GM21786 (cell line): ENCODE measurements around the gene DDA1.
"Not testable (repeated sequence)": the region's sequence is repeated elsewhere in the genome, so short reads cannot be mapped to it uniquely, and the experiment has no call there.

ENCODE experiments used
- ATAC-seq: cut with Tn5 transposase; IDR thresholded peaks from one replicate; pipeline ENCODE4 v1.9.1; 2021; ENCODE audit not compliant: unreplicated experiment

Gene DDA1

DNA sequence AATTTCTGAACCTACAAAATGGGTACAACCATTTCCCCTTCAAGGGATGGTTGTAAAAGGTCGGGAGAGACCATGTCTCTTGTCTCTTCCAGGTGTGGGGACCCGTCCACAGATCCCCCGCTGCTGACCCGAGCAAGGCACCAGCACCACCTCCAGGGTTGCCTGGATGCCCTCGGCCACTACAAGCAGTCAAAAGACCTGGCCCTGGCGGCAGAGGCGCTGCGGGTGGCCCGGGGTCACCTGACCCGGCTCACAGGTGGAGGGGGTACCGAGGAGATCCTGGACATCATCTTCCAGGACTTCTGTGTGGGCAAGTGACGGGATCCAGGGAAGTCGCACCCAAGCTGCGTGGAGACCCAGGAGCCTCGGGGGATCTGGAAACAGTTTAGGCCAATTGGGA, 32.0 kb downstream of the DDA1 start:
- no peak for ATAC-seq

DNA sequence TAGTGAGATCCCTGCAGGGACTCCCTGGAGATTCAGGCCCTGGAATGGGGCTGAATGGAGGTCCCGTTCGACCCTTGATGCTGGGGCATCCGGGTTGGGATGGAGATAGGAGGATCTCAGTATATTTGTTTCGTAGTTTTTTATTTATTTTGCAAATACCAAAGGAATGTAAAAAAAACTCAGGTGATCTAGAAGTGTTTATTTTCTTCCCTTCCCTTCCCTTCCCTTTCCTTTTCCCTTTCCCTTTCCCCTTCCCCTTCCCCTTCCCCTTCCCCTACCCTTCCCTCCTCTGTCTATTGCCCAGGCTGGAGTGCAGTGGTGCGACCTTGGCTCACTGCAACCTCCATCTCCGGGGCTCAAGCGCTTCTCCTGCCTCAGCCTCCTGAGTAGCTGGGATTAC, 32.5 kb downstream of the DDA1 start:
- no peak for ATAC-seq

DNA sequence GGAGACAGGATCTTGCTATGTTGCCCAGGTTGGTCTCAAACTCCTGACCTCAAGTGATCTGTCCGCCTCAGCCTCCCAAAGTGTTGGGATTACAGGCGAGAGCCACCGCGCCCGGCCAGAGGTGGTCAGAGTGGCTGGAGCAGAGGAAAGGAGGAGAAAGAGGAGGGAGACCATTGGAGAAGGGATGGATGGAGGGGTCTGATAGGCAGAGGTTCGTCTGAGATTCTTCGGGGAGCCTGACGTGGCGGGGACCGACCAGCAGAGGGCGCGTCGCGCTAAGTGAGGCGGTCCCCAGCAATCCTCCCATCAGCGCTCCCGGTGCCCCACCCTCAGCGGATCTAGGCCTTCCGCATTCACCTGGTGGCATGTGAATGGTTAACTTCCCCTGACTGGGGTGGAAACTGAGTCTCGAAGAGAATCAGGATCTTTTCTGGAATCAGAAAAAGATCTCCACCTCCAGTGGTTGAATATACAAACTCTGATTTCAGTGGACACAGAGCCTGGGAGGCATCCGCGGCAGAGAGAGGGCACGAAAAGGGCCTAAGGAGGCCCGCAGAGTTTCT, 36.8 kb downstream of the DDA1 start:
- ATAC-seq = no peak

DNA sequence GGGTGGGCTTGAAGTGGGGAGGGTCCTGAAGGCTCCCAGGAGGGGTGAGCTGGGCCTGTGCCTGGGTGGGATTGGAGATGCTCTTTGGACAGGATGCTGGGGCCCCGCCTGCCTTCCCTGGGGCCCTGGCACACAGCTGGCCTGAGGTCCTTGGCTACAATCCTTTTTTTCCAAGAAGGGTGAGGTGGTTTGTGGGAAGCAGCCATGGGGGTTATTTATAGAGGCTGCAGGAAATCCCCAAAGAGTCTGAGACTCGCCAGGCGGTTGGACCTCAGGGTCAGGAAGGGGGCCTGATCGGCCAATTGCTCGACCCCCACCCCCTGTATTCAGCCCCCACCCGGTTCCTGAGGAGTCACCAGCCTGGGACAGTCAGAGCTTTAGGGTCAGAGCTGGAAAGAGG, 38.0 kb downstream of the DDA1 start:
- ATAC-seq = no peak

DNA sequence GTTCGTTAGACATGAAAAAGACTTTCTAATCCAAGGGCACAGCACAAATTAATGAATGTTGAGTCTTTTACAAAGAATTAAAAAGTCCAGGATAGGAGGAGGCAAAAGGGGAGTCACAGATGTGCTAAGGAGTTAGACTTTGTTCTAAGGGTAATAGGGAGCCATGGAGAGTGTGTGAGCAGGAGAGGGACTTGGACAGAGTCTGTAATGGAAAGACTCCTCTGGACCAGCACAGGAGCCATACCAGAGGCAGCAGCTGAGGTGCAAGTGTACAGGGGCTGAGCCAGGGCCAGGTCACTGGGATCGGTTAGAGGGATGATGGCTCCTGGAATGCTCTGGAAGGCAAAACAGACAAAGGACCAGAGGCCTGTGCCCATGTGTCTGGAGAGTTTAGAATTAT, 38.5 kb downstream of the DDA1 start:
- no peak for ATAC-seq

DNA sequence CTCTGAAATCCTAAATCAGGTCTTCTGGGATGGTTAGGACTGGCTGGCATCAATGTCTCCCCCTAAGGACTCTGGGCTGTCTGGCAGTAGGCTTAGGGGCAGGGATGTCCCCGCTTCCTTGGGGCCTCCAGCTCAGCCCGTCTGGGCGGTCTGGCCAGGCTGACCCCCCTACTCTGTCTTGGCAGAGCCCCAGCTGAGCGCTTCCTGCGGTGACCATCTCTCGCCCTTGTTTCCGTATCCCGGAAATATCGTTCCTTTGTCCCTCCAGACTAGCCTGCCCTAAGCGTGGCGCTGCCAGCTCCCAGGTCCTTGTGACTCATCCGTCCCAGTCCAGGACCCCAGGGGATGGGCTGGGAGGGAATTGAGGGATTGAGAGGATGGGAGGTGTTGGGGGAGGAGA, 39.3 kb downstream of the DDA1 start:
- ATAC-seq = no peak

DNA sequence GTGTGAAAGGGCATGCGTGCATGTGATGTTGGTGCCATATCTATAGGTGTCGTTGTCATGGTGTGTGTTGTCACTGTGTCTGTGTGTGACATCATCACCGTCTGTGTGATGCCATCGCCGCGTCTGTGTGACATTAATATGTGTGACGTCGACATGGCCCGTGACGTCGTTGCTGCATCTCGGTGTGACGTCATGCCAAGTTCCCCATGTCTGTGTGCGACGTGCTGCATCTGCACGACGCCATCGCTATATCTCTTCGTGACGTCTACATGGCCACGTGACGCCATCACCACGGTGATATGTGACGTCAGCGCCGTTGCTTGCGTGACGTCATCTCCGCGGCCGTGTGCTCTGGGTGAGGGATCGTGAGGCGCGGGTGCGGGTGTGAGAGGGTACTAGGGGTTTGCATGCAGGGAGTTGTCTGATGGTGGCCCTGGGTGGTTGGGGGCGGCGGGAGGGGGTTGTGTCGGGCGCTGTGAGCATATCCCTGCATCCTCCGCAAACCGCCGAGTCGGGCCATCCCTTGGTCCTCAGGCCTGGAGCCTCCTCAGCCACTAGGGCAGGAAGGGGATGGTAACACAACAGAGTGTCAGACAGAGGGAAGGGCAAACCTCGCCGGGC, 42.6 kb downstream of the DDA1 start:
- no peak for ATAC-seq

DNA sequence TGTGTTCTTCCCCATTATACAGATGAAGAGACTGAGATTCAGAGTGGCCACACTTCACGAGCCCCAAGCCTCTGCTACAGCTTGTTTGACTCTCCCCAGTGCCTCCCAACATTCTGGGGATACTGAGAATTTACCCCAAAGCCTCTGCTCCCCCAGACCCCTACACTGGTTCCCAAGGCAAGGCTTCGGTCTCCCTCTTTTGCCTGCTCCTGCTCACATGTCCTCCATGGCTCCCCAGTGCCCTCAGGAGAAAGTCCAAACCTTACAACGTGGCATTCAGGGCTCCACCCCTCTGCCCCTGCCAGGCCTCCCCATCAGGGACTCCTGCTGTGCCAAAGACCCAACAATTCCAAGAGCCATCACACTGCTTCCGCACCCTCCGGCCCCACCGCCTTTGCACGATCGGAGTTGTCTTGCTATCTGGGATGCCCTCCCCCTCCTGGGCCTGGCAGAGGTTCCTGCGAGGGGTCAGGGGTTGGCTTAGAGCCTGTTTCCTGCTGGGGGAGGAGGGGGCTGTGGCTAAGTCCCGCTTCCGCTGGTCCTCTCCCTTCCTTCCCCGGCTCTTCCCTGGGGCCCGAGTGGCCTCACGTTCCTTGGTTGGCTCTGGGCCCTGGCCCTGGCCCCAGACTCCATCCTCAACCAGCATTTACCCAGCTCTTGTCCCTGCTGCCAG, 43.4 kb downstream of the DDA1 start:
- ATAC-seq = no peak

DNA sequence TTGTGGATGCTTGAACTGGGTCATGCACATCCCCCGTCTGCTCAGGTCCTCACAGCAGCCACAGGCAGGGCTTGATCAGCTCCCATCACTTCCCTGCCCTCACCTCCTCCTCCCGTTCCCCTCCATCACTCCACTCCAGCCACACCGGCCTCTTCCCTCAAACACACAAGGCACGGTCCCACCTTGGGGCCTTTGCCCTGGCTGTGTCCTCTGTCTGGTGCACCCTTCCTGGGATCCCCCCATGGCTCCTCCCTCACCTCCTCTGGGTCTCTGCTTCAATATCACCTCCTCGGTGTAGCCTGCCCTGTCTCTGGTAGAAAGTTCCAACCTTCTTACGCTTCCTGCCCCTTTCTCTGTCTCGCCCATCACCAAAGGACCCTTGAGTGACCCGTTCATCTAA, 44.0 kb downstream of the DDA1 start:
- ATAC-seq = no peak

- no peak for ATAC-seq
These were observed 47.8 kb downstream of the DDA1 start for GRCh38 chr19:17357078-17357666.

DNA sequence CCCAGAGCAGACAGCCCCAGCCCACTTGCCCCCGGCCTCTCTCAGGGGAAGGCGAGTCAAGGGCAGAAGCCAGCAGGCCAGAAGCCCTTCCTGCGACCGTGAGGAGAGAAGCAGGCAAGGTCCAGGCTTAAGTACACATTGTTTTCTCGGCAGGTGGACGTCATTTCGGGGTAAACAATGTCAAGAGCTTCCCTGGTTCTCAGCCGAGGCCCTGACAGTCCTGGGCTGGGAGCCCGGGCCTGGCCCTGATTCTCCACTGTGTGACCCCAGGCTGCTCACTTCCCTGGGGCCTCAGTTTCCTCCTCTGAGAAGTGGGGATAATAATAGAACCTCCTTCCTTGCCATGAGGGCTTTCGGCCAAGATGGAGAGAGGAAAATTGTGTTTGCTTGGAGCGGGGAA, 48.4 kb downstream of the DDA1 start:
- no peak for ATAC-seq

DNA sequence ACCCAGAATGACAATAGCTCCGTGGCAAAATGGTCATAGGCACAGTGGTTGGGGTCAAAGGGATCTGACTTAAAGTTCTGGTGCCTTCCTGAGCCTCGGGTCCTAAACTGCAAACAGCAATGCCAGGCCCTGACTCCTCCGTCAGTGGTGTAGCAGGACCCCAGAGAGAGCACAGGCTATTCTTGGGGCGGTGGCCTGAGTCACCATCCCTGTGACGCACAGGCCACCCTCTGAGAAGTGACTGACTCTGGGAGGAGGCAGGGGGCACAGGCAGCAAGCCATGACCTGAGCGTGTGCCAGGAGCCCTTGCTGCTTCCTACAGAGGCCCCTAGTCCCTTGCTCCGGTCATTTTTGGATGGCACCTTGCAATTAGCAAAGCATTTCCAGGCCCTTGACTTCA, 49.0 kb downstream of the DDA1 start:
- no peak for ATAC-seq

DNA sequence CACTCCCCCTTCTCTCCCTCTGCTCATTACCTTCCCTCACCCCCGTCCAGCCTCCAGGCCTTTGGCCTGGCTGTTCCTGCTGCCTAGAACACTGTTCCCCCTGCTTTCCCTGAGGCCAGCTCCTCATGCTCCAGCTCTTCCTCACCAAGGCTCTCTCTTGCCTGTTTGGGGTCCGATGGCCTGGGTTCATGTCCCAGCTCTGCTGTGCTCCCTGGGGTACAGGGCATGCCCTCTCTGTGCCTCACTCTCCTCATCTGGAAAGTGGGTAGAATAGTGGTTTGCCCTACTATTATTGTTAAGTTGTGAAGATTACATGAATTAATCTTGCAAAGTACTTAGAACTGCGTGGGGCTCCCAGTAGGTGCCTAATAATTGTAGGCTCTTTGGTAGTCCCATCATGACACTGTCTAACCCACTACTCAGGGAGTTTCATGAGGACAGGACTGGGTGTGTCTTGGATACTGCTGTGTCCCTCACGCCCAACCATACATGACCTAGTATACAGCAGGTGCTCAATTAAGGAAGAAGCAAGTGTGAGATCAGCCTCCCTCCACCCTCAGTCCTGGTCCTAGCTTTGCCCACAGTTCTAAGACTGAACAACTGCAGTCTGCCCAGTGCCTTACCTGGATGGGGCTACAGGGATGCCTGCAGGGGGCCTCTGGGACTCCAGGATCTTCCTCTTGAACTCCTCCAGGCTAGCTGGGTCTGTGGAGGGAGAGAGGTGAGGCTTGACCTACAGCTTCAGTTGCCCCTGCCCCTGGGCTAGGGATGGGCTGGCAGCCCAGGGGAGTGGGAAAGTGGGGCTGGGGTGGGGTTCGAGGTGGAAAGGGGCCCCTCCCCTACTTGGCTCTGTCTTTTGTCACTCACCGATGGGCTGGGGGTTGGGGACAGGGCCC, 50.8 kb downstream of the DDA1 start:
- no peak for ATAC-seq

DNA sequence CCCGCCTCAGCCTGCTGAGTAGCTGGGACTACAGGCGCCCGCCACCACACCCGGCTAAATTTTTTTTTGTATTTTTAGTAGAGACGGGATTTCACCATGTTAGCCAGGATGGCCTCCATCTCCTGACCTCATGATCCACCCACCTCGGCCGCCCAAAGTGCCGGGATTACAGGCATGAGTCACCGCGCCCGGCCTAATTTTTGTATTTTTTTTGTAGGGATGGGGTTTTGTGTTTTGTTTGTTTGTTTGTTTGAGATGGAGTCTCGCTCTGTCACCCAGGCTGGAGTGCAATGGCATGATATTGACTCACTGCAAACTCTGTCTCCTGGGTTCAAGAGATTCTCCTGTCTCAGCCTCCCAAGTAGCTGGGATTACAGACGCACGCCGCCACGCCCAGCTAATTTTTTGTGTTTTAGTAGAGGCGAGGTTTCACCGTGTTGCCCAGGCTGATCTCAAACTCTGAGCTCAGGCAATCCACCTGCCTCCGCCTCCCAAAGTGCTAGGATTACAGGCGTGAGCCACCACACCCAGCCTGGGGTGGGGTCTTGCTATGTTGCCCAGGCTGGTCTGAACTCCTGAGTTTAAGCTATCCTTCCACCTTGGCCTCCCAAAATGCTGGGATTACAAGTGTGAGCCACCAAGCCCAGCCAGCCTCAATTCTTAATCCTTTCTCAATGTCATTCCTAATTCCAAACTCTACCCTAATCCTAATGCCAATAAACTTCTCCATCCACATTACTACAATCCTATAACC, 54.7 kb downstream of the DDA1 start:
- ATAC-seq = not testable (repeated sequence)

DNA sequence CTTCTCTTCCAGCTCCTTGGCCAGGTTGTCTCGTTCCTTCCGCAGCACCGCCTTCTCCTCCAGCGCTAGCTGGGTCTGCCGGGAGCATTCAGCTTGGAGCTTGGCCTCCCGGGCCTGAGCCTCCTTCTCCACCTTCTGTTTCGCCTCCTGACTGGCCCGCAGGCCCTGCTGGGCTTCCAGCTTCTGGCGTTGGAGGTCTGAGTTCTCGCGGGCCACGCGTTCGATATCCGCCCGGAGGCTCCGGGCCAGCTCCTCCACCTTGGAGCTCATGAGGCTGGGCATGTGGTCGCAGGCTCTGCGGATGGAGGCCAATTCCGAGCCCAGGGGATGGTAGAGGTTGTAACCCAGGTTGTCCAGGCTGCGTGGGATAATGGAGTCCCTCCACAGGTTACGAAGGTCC, 56.0 kb downstream of the DDA1 start:
- ATAC-seq = no peak

DNA sequence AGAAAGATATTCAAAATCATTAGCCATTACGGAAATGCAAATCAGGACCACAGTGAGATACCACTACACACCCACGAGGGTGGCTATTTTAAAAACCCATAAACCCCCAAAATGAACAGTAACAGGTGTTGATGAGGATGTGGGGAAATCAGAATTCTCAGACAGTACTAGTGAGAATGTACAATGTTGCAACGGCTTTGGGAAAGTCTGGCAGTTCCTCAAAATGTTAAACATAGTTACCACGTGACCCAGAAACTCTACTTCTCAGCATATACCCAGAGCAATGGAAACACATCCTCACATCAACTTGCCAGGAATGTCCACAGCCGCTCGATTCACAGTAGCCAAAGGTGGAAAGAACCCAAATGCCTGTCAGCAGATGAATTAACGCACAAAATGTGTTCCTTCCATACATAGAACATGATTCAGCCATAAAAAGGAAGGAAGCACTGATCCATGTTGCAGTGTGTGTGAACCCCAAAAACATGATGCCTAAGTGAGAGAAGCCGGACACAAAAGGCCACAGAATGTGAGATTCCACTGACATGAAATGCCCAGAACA, 60.7 kb downstream of the DDA1 start:
- ATAC-seq = peak; percentile 70
